HEK293 (cell line): ENCODE measurements around the gene TAF8.

Source experiments
- GLIS2 ChIP-seq: fragments of 450-650 bp; formaldehyde crosslinking; IDR thresholded peaks from 2 replicates; pipeline ENCODE4 v1.5.1; 2016; ENCODE audit warnings: missing biosample characterization, missing genetic modification characterization
- YY2 ChIP-seq: fragments of 450-650 bp; formaldehyde crosslinking; IDR thresholded peaks from 2 replicates; pipeline ENCODE4 v1.5.1; 2016; ENCODE audit warnings: missing biosample characterization, missing genetic modification characterization
- ZBTB17 ChIP-seq: fragments of 450-650 bp; formaldehyde crosslinking; IDR thresholded peaks from 2 replicates; pipeline ENCODE4 v1.5.1; 2016; ENCODE audit warnings: missing biosample characterization, missing genetic modification characterization
- ZBTB48 ChIP-seq: fragments of 450-650 bp; formaldehyde crosslinking; IDR thresholded peaks from 2 replicates; pipeline ENCODE4 v1.5.1; 2016; ENCODE audit warnings: missing biosample characterization, missing genetic modification characterization
- ZFHX2 ChIP-seq: fragments of 450-650 bp; formaldehyde crosslinking; conservative IDR thresholded peaks from 2 replicates; pipeline ENCODE4 v1.5.1; 2016; ENCODE audit warnings: missing biosample characterization, missing genetic modification characterization
- ZIC2 ChIP-seq: fragments of 450-650 bp; formaldehyde crosslinking; IDR thresholded peaks from 2 replicates; pipeline ENCODE4 v1.5.1; 2016; ENCODE audit warnings: missing biosample characterization, missing genetic modification characterization
- ZNF146 ChIP-seq: fragments of 450-650 bp; formaldehyde crosslinking; IDR thresholded peaks from 2 replicates; pipeline ENCODE4 v1.5.1; 2016; ENCODE audit warnings: missing biosample characterization, missing genetic modification characterization
- ZNF211 ChIP-seq: fragments of 450-650 bp; formaldehyde crosslinking; IDR thresholded peaks from 2 replicates; pipeline ENCODE4 v1.5.1; 2016; ENCODE audit warnings: low read depth, missing biosample characterization, missing genetic modification characterization
- ZNF248 ChIP-seq: fragments of 450-650 bp; formaldehyde crosslinking; IDR thresholded peaks from 2 replicates; pipeline ENCODE4 v1.5.1; 2017; ENCODE audit warnings: missing biosample characterization, missing genetic modification characterization
- ZNF626 ChIP-seq: fragments of 450-650 bp; sonication (Bioruptor Pico); formaldehyde crosslinking; IDR thresholded peaks from 2 replicates; pipeline ENCODE4 v1.5.1; 2018; ENCODE audit warnings: missing biosample characterization, missing genetic modification characterization, inconsistent platforms
- ZNF768 ChIP-seq: fragments of 450-650 bp; formaldehyde crosslinking; IDR thresholded peaks from 2 replicates; pipeline ENCODE4 v1.5.1; 2018; ENCODE audit warnings: missing biosample characterization, mild to moderate bottlenecking, missing genetic modification characterization
- ZNF777 ChIP-seq: fragments of 450-650 bp; formaldehyde crosslinking; IDR thresholded peaks from 2 replicates; pipeline ENCODE4 v1.5.1; 2017; ENCODE audit warnings: missing biosample characterization, missing genetic modification characterization, borderline replicate concordance
- TF ChIP-seq, protein P1 (sequence below): fragments of 450-650 bp; formaldehyde crosslinking; IDR thresholded peaks from 2 replicates; pipeline ENCODE4 v1.5.1; 2016; ENCODE audit warnings: missing biosample characterization, missing genetic modification characterization
- TF ChIP-seq, protein P2 (sequence below): fragments of 450-650 bp; formaldehyde crosslinking; IDR thresholded peaks from 2 replicates; pipeline ENCODE4 v1.5.1; 2017; ENCODE audit warnings: missing biosample characterization, missing genetic modification characterization

Gene TAF8

DNA sequence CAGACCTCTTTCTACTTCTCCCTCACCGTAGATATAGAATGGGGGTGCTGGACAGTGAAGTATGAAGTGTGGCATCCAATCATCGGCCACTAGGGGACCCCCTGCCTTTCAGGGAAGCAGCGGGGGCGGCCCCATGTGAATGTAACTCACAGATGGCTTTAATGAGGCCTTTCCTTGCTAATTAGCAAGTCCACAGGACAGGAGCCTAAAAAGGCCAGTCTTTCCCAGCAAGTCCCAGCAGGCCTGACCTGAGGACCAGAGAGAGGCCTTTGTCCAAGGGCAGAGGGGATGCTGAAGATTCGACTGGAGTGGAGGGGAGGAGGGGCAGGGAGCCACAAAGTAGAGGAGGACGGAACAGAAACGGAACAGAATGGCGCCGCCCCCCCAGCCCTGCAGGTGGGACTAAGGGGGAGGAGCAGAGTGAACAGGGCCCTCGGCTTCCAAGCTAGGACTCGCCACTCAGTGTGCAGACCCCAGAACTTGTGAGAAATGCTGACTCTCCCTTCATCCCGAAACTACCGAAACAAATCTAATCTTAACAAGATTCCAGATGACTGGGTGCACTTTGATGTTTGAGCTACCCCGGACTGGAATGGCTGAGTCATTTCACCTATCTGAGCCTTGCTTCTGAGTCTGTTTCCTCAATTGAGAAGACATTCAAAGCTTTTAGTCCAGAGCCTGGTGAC lies 86.3 kb downstream of the TAF8 start (continued):
- no peak for TF ChIP-seq ZNF211 (tag by site-specific recombination)
- TF ChIP-seq, protein P1, sequence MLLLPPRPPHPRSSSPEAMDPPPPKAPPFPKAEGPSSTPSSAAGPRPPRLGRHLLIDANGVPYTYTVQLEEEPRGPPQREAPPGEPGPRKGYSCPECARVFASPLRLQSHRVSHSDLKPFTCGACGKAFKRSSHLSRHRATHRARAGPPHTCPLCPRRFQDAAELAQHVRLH (tag by site-specific recombination): 0 out of 2 replicates have a peak, but pooled peaks have one; percentile 62
- TF ChIP-seq GLIS2 (tag by site-specific recombination): peak; percentile 78
- no peak for TF ChIP-seq ZNF768 (tag by site-specific recombination)
- TF ChIP-seq, protein P2, sequence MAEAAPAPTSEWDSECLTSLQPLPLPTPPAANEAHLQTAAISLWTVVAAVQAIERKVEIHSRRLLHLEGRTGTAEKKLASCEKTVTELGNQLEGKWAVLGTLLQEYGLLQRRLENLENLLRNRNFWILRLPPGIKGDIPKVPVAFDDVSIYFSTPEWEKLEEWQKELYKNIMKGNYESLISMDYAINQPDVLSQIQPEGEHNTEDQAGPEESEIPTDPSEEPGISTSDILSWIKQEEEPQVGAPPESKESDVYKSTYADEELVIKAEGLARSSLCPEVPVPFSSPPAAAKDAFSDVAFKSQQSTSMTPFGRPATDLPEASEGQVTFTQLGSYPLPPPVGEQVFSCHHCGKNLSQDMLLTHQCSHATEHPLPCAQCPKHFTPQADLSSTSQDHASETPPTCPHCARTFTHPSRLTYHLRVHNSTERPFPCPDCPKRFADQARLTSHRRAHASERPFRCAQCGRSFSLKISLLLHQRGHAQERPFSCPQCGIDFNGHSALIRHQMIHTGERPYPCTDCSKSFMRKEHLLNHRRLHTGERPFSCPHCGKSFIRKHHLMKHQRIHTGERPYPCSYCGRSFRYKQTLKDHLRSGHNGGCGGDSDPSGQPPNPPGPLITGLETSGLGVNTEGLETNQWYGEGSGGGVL (tag by site-specific recombination): peak; percentile 25; the same call in 1 of the 2 replicates
- peak; percentile 81 for TF ChIP-seq ZBTB17
- TF ChIP-seq ZNF146 (tag by site-specific recombination): no peak
- TF ChIP-seq ZNF626 (tag by site-specific recombination): no peak
- TF ChIP-seq YY2 (tag by site-specific recombination): no peak
- peak; percentile 91 for TF ChIP-seq ZIC2 (tag by site-specific recombination)
- TF ChIP-seq ZNF777 (tag by site-specific recombination): no peak
- TF ChIP-seq ZBTB48: peak; percentile 25; the same call in 1 of the 2 replicates
- TF ChIP-seq ZNF248: no peak
- peak; percentile 50; the same call in 1 of the 2 replicates for TF ChIP-seq ZFHX2 (tag by site-specific recombination)
